Frontal cortex (tissue), 4 donors: ENCODE results near the gene NPFF. TPM values are rescaled to one million over a fixed set of nuclear protein-coding genes. Genes with fewer than 3 reads are reported as not detected.
"Not testable (repeated sequence)": the region's sequence is repeated elsewhere in the genome, so short reads cannot be mapped to it uniquely, and the experiment has no call there.

Experiments
- DNase-seq, 2 donors: peaks; one replicate each; pipeline ENCODE4 v3.0.0; 2012; ENCODE audit warnings: low spot score in 2 of 2
- FAIRE-seq: peaks from 2 replicates; lab custom pipeline; 2012; peaks lifted over from hg19 to GRCh38; lab: Jason Lieb, UNC
- total RNA-seq: library from RNA; depleted of rRNA; stranded (reverse); fragments of >200 nt; gene quantifications from one replicate; pipeline ENCODE4 v1.2.3, GENCODE V29; 2014
- donor health status: control.
- donor health status: control.
- donor health status: control.

NPFF gene
- not detected for total RNA-seq

DNA sequence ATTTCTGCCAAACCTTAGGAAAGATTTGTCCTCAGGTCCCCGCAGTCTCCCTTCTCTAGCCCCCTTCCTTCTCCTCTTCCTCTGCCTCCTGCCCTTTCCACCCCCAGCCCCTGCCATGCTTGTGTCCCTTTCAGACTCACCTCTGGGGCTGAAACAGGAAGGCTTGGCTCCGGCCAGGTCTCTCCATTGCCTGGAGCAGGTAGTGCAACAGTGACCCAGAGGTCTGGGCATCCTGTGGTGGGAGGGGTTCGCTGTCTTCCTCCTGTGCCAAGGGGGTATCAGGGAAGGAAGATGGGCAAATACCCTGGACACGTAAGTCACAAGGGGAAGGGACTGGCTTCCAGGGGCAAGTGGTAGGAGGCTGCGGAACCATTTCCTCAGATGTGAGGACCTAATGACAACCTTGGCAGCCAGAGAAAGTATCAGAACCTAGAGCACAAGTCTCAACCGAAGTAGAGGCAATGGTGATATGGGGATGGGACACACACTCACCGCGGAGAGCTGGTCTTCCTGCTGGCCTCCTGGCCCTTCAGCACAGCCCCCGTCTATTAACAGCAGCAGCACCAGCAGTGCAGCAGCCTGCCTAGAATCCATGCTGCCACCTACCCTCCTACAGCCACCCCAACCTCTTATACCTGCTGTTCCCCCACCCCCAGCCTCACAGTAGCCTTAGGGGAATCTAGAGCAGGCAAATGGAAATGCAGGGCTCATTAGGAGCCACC, at the start of gene NPFF:
TSS of gene NPFF (minus strand) at position 604 of the 722 bp plus-strand sequence. CDS start at position 594, 10 bp downstream.
- FAIRE-seq, result no peak
- no peak for DNase-seq

DNA sequence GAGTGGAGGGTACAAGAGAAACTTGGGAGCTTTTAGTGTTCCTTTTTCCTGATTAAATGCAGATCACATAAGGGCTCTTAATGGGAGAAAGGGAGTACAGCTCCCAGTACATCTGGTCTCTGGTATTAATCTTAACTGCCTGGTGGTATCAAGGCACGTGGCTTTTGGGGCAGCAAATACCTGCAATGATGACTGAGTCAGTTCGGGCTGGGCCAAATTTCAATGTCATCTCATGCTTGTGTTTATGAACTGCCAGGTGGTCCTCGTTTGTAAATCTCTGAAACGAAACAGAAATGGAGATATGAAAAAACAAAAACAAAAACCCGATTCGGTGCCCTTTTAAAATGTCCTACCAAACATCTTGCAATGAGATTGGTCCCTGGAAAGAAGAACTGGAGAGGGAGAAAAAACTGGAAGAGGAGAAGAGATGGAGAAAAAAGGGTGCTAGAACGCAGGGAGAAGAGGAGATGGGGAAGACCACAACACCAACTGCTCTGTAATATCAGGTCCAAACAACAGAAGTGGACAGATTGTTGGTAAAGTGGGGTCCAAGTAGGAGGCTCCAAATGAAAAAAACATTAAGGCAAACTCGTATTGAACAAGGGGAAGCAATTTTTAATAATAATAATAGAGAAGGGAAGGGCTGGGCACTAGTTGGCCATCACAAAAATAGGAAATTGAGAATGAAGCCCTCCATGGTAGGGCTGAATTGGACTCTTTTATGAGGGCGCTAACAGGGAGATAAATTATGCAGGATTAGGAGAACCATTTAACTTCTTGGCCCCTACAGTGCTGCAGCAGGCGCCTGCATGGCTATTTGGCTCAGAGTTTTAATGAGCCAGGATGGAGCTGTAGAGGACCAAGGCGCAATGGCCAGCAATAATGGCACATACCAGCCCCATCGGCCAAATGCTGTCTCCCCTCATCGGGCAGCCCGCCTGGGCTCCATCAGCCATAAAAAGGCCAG, 45.4 kb upstream of the NPFF start:
- FAIRE-seq (no peak), DNase-seq (no peak)

GRCh38 chr12:53551889-53552291, 44.6 kb upstream of the NPFF start:
- FAIRE-seq (no peak), DNase-seq (no peak)

GRCh38 chr12:53550595-53550994, 43.3 kb upstream of the NPFF start:
- FAIRE-seq (no peak), DNase-seq (no peak)

- not testable (repeated sequence) for DNase-seq, FAIRE-seq
Observed at GRCh38 chr12:53550131-53550530, 42.8 kb upstream of the NPFF start.

DNA sequence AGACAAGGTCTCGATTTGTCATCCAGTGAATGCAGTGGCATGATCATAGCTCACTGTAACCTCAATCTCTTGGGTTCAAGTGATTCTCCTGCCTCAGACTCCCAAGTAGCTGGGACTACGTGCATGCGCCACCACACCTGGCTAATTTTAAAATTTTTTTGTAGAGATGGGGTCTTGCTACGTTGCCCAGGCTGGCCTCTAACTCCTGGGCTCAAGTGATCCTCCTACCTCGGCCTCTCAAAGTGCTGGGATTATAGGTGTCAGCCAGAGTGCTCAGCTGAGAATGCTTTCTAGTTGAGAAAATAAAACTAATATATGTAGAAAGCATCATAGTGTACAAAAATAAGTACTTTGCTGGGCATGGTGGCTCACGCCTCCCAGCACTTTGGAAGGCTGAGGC, 41.1 kb upstream of the NPFF start:
- not testable (repeated sequence) for FAIRE-seq

GRCh38 chr12:53543539-53543938, 36.3 kb upstream of the NPFF start:
- FAIRE-seq (no peak), DNase-seq (peak; percentile 30 to 73)

More for the DNA sequence above, 41.1 kb upstream of the NPFF start:
- not testable (repeated sequence) for DNase-seq

DNA sequence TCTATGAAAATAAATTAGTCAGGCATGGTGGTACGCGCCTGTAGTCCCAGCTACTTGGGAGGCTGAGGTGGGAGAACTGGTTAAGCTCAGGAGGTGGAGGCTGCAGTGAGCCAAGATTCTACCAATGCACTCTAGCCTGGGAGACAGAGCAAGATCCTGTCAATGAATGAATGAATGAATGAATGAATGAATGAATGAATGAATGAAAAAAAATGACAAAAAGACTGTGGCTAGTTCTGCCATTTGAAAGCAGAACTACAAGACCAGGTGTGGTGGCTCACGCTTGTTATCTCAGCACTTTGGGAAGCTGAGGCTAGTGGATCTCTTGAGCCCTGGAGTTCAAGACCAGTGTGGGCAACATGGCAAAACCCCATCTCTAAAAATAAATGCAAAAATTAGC, 32.2 kb upstream of the NPFF start:
- FAIRE-seq, result no peak

GRCh38 chr12:53538209-53538689, 31.0 kb upstream of the NPFF start:
- FAIRE-seq (no peak), DNase-seq (no peak)

More for the DNA sequence above, 32.2 kb upstream of the NPFF start:
- DNase-seq, result no peak

- FAIRE-seq, result no peak
Observed at GRCh38 chr12:53536962-53537361, 29.7 kb upstream of the NPFF start.

DNA sequence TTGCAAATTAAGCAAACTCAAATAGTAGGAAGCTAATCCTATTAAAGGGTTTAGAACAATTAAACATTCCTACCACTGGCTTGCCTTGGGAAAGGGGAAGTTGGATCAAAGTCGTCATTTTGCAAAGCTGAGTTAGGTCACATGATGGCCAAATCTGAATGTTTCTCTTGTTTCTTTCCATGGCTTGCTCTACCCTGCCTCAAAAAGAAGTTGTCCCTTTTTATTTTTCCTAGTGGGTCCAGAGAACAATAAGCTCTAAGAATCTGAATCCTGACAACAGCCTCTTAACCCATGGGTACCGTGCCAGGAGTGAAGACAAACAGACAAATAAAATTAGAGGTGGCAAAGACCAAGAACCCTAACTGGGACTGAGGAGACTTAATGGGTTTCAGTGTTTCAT, 26.2 kb upstream of the NPFF start:
- DNase-seq (no peak), FAIRE-seq (no peak)

More at GRCh38 chr12:53536962-53537361, 29.7 kb upstream of the NPFF start:
- DNase-seq, result no peak

GRCh38 chr12:53532524-53533445, 25.5 kb upstream of the NPFF start:
- no peak for FAIRE-seq
- no peak for DNase-seq

- FAIRE-seq (no peak), DNase-seq (no peak)
Observed at GRCh38 chr12:53532021-53532420, 24.7 kb upstream of the NPFF start.

GRCh38 chr12:53530920-53531319, 23.6 kb upstream of the NPFF start:
- DNase-seq, result no peak
- no peak for FAIRE-seq

DNA sequence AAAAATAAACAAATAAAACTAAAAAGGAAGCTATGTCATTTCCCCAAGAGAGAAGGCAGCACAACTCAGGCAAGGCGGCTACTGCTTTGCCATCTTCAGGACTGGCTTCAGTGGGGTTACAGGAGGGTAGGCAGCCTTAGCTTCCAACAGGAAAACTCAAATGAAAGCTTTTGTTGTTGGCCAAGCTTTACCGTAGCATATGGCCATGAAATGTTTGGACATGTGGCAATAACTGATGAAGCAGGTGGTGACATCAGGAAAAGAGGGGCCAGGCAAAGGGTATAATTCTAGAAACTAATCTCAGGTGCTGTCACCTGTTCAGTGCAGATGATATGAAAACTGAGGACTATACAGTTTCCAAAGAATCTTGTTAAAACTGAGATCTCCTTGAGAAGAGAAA, 22.8 kb upstream of the NPFF start:
- FAIRE-seq (no peak), DNase-seq (no peak)

DNA sequence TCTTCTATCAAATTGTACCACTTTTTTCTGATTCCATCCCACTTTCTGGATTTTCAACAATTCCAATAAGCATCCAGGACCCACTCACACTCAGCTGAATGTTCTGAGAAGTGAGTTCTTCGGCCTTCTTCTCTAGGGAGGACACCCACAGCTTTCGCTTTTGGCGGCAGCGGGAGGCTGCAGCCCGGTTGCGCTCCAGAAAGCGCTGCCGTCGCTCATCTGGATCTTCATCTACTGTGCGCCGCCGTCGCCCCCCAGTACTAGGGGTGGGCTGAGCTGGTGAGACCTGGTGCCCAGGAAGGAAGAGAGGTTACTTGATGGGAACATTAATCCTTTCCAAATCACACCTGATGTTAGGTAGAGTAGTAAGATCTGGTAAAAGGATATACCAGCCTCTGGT, 17.2 kb upstream of the NPFF start:
- DNase-seq (no peak), FAIRE-seq (no peak)

GRCh38 chr12:53523131-53523530, 15.8 kb upstream of the NPFF start:
- FAIRE-seq (no peak), DNase-seq (no peak)

- DNase-seq, result no peak
- FAIRE-seq, result no peak
Observed at GRCh38 chr12:53518381-53518780, 11.1 kb upstream of the NPFF start.

- DNase-seq, result no peak
- no peak for FAIRE-seq
Observed at GRCh38 chr12:53516758-53517455, 9.6 kb upstream of the NPFF start.
